ENCODE results near the gene NDNF.

Gene NDNF

DNA sequence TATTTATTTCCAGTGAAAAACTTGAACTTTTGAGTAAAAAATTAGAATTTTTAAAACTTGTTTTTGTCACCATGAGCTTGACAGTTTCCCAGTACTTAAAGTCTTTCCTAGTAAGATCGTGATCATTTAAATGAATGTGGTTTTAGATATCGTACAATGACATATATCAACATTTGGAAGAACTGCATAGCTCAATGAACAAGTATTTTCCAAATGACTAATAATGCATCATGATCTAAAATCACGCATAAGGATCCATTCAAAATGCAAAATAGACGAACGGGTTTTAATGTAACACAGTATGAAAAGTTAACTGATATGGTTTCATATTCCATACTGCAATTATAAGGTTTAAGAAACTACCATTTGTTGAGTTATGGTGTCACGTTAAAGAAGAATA is 4.1 kb upstream of the NDNF start:
- H3K4me1 ChIP-seq: peaks cover 0 to 15% (median 10%) of the 10 kb centered on the region in 10 experiments; a peak in 16 of 20 replicates
- TF ChIP-seq Cebpa-rat (IDR thresholded peaks at IDR 0.05): no peak
- H3K27ac ChIP-seq: no peak overlapping the region
- H3K4me2 ChIP-seq: no peak overlapping the region
- peaks cover 33 to 37% (median 35%) of the 10 kb centered on the region in 11 experiments for H3K27me3 ChIP-seq
- peaks cover 0 to 10% (median 0%) of the 10 kb centered on the region in 11 experiments; a peak in 3 of 22 replicates for H4K20me1 ChIP-seq
- no peak overlapping the region for H3K9ac ChIP-seq
- H3K36me3 ChIP-seq: no peaks in the 10 kb centered on the region
- H3K9me3 ChIP-seq (replicated peaks in 1 of 11): peaks cover 0 to 12% (median 0%) of the 10 kb centered on the region in 11 experiments; a peak in 3 of 22 replicates
- H3K4me3 ChIP-seq: no peak overlapping the region

- Histone ChIP-seq H3K4me2 (no peak overlapping the region), H4K20me1 (peaks cover 0 to 21% (median 0%) of the 10 kb centered on the region in 11 experiments; a peak in 4 of 22 replicates), H3K27ac (no peak overlapping the region), H3K9ac (no peak overlapping the region), H3K27me3 (peaks cover 48 to 56% (median 52%) of the 10 kb centered on the region in 11 experiments), H3K4me3 (no peak overlapping the region), H3K4me1 (peaks cover 0 to 20% (median 11%) of the 10 kb centered on the region in 10 experiments; a peak in 16 of 20 replicates), H3K9me3 (replicated peaks in 1 of 11) (peaks cover 0 to 7% (median 0%) of the 10 kb centered on the region in 11 experiments; a peak in 1 of 22 replicates), H3K36me3 (no peaks in the 10 kb centered on the region)
- TF ChIP-seq Cebpa-rat (IDR thresholded peaks at IDR 0.05): no peak
Observed at GRCh38 chr4:121073672-121074381, 1.5 kb upstream of the NDNF start.

DNA sequence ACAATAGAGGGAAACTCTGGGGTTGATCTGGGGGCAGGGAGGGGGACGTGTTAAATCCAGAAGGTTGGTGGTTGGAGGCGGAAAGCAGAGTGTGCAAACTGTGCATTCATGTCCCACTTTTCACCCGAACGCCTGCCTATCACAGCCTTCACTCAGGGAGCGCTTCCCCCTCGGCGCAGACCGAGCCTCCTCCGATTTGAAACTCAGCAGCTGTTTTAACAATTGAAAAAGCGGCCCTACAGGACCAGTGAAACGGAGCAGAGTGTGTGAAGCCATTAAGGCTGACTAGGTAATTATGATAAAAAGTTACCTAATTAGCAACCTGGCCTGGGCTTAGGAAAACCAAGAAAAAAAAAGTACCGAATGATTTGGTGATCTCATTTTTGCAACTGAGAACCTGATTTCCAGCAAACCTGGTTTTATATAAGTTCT is 685 bp upstream of the NDNF start:
- Histone ChIP-seq H4K20me1 (peaks cover 0 to 21% (median 0%) of the 10 kb centered on the region in 11 experiments; a peak in 4 of 22 replicates), H3K27me3 (peaks cover 48 to 56% (median 52%) of the 10 kb centered on the region in 11 experiments), H3K4me2 (peak overlapping the region; percentile 69 to 99 (median 95); a peak in 21 of 22 replicates), H3K4me3 (peak overlapping the region; percentile 59 to 75 (median 66); a peak in 15 of 20 replicates), H3K36me3 (no peaks in the 10 kb centered on the region), H3K9me3 (replicated peaks in 1 of 11) (peaks cover 0 to 7% (median 0%) of the 10 kb centered on the region in 11 experiments; a peak in 1 of 22 replicates), H3K27ac (no peak overlapping the region), H3K9ac (no peak overlapping the region), H3K4me1 (peaks cover 0 to 16% (median 10%) of the 10 kb centered on the region in 10 experiments; a peak in 16 of 20 replicates)
- no peak for TF ChIP-seq Cebpa-rat (IDR thresholded peaks at IDR 0.05)

DNA sequence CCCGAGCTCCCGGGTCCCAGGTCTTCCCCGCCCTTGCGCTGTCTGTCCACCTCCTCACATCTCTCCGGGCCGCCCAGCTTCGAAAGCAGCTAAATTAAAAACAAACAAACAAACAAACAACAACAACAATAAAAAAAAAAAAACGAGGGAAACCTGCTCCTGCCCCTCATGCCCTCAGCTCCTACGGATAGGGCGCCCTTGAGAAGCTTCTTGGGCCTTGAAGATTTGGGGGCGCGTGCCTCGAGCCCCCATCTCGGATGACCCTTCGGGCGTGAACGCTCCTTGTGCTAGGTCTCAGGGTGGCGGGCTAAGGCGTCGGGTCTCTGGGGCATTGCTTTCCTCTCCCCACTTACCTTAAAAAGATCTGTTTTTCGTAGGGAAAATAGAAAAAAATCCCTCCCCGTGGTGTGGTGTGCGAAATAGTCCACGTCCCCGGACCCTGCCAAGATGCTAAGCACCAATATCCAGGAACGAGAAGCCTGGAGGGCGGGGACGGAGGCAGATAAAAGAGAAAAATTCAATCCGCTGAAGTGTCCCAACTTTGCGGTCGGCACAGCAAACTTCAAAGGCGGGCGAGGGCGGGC is 603 bp downstream of the NDNF start:
- Histone ChIP-seq H3K36me3 (no peaks in the 10 kb centered on the region), H3K27ac (no peak overlapping the region), H3K4me3 (peak overlapping the region; percentile 59 to 75 (median 66)), H3K4me1 (peaks cover 0 to 16% (median 10%) of the 10 kb centered on the region in 10 experiments; a peak in 16 of 20 replicates), H3K9ac (peak overlapping the region in 9 of 11 experiments; percentile 49 to 69 (median 62); a peak in 15 of 22 replicates), H3K4me2 (peak overlapping the region; percentile 88 to 99 (median 97)), H4K20me1 (peaks cover 0 to 21% (median 0%) of the 10 kb centered on the region in 11 experiments; a peak in 4 of 22 replicates), H3K9me3 (replicated peaks in 1 of 11) (peaks cover 0 to 7% (median 0%) of the 10 kb centered on the region in 11 experiments; a peak in 1 of 22 replicates), H3K27me3 (peaks cover 48 to 56% (median 52%) of the 10 kb centered on the region in 11 experiments)
- no peak for TF ChIP-seq Cebpa-rat (IDR thresholded peaks at IDR 0.05)

DNA sequence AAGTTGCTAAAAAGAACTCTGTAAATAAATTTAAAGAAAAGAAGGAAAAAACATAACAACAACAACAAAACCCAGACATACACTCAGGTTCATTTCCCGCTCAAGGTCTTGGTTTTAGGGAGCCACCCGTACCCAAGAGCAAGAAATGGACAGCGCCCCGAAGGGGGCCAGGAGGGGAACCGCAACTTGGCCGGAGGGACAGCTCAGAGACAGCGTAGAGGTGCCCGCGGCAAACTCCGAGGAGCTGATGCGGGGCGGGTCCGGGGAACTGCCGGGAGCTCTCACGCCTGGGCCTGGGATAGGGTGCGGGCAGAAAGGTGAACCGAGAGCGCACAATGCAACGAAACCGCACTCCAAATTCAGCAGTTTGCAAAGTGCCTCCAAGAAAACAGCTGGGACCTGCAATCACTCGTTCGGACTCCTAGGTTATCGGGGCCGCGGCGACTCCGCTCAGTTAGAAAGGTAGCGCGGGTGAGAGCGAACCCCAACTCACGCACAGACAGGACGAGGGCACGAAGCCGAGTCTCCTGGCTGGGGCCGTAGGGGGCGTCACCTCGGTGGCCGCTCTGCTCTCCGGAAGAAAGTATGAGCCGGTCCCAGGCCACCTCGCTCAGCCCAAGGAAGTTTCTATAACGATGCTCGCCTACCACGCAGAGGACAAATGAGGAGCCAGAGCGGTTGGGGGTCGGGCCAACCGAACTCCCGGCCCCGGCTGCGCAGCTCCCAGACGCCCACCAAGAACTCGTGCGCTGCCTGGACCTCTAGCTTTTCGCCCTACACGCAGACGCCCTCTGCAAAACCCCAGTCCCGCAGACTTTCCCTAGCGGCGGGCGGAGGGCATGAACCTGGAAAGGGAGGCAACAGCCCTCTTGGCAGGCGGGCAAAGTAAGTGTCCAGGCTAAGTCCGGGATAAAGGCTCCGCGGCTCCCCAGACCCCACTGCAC is 1.4 kb downstream of the NDNF start:
- no peaks in the 10 kb centered on the region for H3K36me3 ChIP-seq
- no peak for TF ChIP-seq Cebpa-rat (IDR thresholded peaks at IDR 0.05)
- no peak overlapping the region for H3K9ac ChIP-seq
- peaks cover 48 to 56% (median 52%) of the 10 kb centered on the region in 11 experiments for H3K27me3 ChIP-seq
- peaks cover 0 to 7% (median 0%) of the 10 kb centered on the region in 11 experiments; a peak in 1 of 22 replicates for H3K9me3 ChIP-seq (replicated peaks in 1 of 11)
- H4K20me1 ChIP-seq: peaks cover 0 to 21% (median 0%) of the 10 kb centered on the region in 11 experiments; a peak in 4 of 22 replicates
- H3K27ac ChIP-seq: no peak overlapping the region
- H3K4me2 ChIP-seq: peak overlapping the region; percentile 88 to 99 (median 97)
- peaks cover 0 to 16% (median 10%) of the 10 kb centered on the region in 10 experiments; a peak in 16 of 20 replicates for H3K4me1 ChIP-seq
- H3K4me3 ChIP-seq: peak overlapping the region; percentile 59 to 75 (median 66); a peak in 18 of 20 replicates

- Histone ChIP-seq H3K4me3 (no peak overlapping the region), H3K4me1 (peaks cover 0 to 16% (median 10%) of the 10 kb centered on the region in 10 experiments; a peak in 16 of 20 replicates), H3K9ac (no peak overlapping the region), H3K9me3 (replicated peaks in 1 of 11) (peaks cover 0 to 7% (median 0%) of the 10 kb centered on the region in 11 experiments; a peak in 1 of 22 replicates), H3K4me2 (no peak overlapping the region), H3K36me3 (no peaks in the 10 kb centered on the region), H4K20me1 (peaks cover 0 to 21% (median 0%) of the 10 kb centered on the region in 11 experiments; a peak in 4 of 22 replicates), H3K27ac (no peak overlapping the region), H3K27me3 (peaks cover 48 to 56% (median 52%) of the 10 kb centered on the region in 11 experiments)
- TF ChIP-seq Cebpa-rat (IDR thresholded peaks at IDR 0.05): no peak
Observed at GRCh38 chr4:121070274-121070673, 2.1 kb downstream of the NDNF start.

- peaks cover 0 to 7% (median 0%) of the 10 kb centered on the region in 11 experiments; a peak in 1 of 22 replicates for H3K9me3 ChIP-seq (replicated peaks in 1 of 11)
- peaks cover 0 to 21% (median 0%) of the 10 kb centered on the region in 11 experiments; a peak in 4 of 22 replicates for H4K20me1 ChIP-seq
- H3K4me2 ChIP-seq: no peak overlapping the region
- no peak for TF ChIP-seq Cebpa-rat (IDR thresholded peaks at IDR 0.05)
- H3K27me3 ChIP-seq: peaks cover 44 to 51% (median 46%) of the 10 kb centered on the region in 11 experiments
- peaks cover 0 to 16% (median 10%) of the 10 kb centered on the region in 10 experiments; a peak in 16 of 20 replicates for H3K4me1 ChIP-seq
- no peak overlapping the region for H3K27ac ChIP-seq
- H3K36me3 ChIP-seq: no peaks in the 10 kb centered on the region
- H3K4me3 ChIP-seq: no peak overlapping the region
- no peak overlapping the region for H3K9ac ChIP-seq
Observed at GRCh38 chr4:121069430-121069829, 2.9 kb downstream of the NDNF start.

DNA sequence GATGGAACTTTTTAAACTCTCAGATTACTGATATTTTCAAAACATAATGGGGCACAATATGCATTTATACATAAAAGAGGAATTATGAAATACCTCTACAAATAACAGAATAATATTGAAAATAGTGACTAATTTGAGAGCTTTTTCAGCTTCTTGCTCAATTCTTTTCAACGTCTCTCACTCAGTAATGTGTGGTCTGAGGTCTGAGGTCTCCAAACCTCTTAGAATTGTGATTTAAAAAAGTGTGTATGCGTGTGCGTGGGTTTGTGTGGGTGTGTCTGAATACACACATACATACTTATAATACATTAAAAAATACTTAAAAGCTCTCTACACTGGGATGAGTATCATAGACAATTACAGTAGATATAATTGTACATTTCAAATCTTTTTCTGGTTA is 7.9 kb downstream of the NDNF start:
- no peak overlapping the region for H3K27ac ChIP-seq
- TF ChIP-seq Cebpa-rat (IDR thresholded peaks at IDR 0.05): no peak
- H3K9ac ChIP-seq: no peak overlapping the region
- peaks cover 0 to 2% (median 0%) of the 10 kb centered on the region in 11 experiments; a peak in 1 of 22 replicates for H3K27me3 ChIP-seq
- H3K4me1 ChIP-seq: peaks cover 0 to 9% (median 0%) of the 10 kb centered on the region in 10 experiments; a peak in 2 of 20 replicates
- no peaks in the 10 kb centered on the region for H4K20me1 ChIP-seq
- H3K36me3 ChIP-seq: no peaks in the 10 kb centered on the region
- no peak overlapping the region for H3K4me2 ChIP-seq
- no peaks in the 10 kb centered on the region for H3K9me3 ChIP-seq (replicated peaks in 1 of 11)
- H3K4me3 ChIP-seq: no peak overlapping the region
